Activated T-cell treated with anti-CD3 and anti-CD28 coated beads for 48 hours (primary cell): ENCODE results near the gene MICAL2.

Experiments used
- DNase-seq: peaks from one replicate; pipeline ENCODE4 v3.0.0-alpha.2; 2020; ENCODE audit warnings: low read depth

Gene MICAL2

DNA sequence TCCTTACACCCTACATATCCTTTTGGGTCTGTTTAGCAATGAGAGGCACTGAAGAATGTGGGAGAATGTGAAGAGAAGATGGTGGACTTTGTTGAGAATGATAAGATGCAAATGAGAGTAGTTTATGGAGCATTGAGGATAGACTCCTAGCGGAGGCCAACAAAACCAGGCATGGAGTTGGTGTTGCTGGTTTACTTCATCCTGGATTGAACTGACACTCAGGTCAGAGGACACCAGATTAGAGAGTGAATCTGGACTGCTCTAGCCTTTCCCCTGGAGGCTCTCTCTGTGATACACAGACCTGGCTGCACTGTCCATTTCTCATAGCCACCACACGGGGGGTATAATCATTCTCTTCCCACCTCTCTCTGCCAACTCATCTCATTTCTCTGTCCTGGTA lies 98.7 kb downstream of the MICAL2 start:
- DNase-seq = no peak

DNA sequence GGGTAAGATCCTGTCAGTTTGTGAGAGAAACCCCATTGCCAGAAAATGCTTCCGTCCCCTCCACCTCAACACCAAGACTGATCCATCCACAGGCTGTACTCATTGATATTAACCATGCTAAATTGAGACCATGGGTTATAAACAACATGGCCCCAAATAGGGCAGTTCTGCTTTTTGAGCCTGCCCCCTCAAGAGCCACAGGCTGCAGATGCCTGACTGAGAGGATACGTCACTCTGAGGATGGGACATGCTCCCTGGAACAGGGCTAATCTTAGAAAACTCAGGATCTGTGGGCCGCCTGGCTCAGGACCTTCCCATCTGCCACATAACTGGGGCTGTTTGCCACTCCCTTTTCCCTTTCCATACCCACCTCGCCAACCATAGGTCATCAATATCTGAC lies 99.8 kb downstream of the MICAL2 start:
- DNase-seq = no peak

- no peak for DNase-seq
These were observed 101.1 kb downstream of the MICAL2 start for GRCh38 chr11:12211331-12212065.

DNA sequence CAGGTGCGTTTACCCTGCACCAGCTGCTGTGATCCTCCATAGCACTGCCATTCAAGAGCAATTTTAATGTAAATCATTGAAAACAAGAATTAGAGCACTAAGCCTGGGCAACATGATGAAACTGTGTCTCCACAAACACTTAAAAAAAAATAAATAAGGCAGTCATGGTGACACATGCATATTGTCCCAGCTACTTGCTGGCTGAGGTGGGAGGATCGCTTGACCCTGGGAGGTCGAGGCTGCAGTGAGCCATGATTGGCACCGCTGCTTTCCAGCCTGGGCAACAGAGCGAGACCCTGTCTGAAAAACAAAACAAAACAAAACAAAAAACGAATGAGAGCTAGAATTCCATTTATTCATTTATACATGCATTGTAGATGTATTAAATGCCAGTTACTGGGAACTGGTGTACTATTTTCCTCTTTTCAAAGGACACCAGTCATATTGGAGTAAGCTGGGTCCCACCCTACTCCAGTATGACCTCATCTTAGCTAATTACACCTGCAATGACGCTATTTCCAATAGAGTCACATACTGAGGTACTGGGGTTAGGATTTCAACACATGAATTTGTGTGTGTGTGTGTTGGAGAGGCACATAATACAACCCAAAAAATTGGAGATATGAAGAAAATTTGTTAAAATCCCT lies 101.9 kb downstream of the MICAL2 start:
- no peak for DNase-seq

GRCh38 chr11:12212821-12213185 lies 102.4 kb downstream of the MICAL2 start:
- no peak for DNase-seq

- no peak for DNase-seq
These were observed 103.5 kb downstream of the MICAL2 start for GRCh38 chr11:12213883-12214282.

- DNase-seq = no peak
These were observed 104.4 kb downstream of the MICAL2 start for GRCh38 chr11:12214751-12215150.

DNA sequence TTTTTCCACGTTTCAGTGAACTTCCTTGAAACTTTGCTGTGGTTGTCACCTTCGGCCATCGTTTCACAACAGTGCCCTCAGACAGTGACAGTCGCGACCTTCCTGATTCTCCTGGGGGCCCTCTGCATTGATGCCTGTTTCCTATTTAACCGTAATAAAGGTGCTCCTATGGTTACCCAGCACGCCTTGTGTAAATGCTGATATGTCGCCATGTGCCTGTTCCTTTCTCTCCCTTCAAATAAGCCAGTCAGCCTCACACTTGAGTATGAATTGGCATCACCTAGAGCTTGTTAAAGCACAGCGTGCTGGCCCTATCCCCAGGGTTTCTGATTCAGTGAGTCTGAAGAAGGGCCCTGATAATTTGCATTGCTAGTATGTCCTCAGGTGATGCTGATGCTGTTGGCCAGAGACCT lies 104.8 kb downstream of the MICAL2 start:
- no peak for DNase-seq

DNA sequence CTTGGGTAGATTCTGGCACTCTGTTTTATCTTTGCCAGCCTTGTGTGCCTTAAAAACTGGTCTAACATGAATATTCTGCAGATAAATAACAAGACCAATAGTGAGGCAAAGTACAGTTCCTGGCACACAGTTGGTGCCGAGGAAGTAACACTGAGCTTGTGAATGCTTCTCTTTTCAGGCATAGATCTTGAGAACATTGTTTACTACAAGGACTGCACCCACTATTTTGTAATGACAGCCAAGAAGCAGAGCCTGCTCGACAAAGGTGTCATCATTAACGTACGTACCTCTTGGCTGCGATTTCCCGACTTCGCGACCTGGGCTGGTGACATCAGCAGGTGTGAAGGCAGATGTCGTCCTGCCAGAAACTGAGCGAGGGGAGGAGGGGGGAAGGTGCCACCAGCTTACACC lies 105.7 kb downstream of the MICAL2 start:
- DNase-seq = no peak

DNA sequence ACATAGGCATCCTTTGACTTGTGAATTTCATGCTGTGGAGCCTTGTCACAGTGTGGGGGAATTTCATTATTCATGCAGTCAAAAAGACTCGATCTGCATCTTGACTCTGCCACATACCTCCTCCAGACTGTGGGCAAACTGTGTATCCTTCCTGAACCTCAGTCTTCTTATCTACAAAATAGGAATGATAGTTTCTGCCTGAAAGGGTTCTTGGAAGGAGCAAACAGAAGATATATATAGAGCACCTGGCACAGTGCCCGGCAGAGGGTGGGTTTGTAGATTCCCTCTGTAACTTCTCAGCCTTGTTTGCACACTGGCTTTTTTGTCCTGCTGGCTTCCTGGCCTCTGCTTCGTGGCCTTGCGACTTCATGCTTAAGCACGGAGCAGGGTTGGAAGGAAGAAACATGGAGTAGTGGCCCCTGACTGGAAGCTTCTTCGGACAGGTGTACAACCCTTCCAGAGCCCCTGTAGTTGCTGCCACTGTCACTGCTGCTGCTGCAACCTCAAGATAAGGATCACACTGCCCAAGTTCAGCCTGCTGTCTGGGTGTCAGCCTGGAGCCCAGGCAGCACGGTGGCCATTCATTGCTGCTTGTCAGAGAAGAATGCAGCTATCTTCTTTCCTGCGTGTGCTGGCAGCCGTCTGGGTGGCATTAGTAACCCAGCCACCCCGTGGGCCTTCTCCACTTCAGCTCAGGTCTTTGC lies 106.4 kb downstream of the MICAL2 start:
- DNase-seq = no peak

- no peak for DNase-seq
These were observed 107.5 kb downstream of the MICAL2 start for GRCh38 chr11:12217879-12218278.

DNA sequence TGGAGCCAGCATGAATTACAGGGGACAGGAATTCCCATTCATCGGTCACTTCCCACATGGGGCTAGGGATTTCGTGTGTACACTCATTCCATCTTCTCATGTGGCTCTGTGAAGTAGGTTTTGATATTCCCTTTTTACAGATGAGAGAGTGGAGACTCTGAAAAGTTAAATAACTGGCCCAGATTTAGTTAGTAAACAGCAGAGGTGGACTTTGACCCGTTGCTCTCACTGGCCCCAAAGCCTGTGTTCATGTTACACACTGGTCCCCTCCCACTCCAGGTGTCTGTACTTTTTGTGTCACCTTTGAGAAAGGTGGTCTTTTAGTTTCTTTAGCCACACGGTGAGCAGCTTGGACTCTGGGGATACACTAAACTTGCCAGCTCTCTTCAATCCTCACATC lies 108.5 kb downstream of the MICAL2 start:
- no peak for DNase-seq

DNA sequence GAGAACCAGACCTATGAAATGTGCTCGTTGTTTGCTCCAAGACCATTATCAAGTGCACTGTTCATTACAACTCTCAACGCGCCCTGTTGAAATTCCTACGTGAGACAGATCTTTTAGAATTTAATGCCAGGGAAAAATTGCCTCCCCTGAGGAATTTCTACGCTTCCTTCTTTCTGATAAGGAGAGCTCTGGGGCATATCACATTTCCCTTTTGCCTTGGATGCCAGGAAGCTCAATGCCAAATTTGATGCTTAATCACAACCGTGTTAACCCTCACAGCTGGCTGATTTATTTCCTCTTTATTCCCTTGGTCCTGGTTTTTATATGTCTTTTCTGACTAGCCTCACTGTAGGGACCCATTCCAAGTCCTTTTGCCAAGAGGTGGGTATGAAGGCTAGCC lies 109.4 kb downstream of the MICAL2 start:
- no peak for DNase-seq

DNA sequence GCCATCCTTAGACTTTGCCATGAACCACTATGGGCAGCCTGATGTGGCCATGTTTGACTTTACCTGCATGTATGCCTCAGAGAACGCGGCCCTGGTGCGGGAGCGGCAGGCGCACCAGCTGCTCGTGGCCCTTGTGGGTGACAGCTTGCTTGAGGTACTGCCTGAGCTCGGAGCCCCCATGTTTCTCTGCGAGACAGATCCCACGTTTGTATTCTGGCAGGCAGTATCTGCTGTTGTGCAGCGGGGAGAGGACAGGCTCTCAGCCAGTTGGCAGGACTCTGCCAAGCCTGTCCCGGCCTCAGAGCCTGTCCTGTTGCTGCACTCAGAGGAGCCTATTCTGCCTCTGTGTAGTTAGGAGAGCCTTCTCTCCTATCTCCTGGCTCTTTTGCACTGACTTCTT lies 109.9 kb downstream of the MICAL2 start:
- no peak for DNase-seq

GRCh38 chr11:12221051-12221535 lies 110.7 kb downstream of the MICAL2 start:
- no peak for DNase-seq

DNA sequence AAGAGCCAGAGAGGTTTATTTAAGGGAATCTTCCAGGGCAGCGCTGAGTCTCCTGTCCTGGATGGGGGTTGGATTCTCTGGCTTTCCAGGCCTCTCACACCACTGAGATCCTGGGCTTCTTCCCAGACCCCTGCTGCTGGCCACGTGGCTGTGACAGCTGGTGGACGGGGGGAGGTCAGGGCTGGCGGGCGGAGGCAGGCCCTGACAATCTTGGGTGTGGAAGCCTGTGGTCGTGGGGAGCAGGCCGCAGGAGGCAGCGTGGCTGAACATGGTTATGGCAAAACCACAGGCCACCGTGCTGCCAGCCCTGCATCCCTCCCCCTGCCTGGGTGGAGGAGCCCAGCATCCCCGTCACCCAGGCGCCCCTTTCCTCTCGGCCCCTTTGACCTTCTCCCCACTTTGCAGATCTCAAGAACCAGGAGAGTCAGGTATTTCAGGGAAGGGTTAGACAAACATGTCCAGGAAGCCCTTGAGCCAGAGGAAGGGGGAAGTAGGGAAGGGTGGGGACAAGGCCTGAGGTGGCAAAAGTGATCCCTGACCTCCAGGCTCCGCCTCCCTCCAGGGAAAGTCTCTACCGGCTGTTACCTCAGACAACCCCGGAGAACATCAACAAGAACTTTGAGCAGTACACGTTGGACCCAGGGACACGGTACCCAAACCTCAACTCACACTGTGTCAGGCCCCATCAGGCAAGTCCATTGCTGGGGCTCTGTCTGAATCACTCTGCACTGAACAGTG lies 111.8 kb downstream of the MICAL2 start:
- DNase-seq = no peak

GRCh38 chr11:12223771-12224536 lies 113.6 kb downstream of the MICAL2 start:
- DNase-seq = no peak

DNA sequence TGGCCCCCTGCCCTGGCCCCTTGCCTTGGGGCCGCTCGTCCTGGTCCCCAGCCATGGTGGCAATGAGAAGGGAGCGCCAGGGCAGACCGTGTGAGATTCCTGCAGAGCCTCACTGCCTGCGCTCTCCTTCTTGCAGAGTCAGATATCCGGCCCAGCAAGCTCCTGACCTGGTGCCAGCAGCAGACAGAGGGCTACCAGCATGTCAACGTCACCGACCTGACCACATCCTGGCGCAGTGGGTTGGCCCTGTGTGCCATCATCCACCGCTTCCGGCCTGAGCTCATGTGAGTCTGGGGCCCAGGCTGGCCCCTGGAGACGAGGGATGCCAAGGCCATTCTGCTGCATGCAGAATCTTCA lies 114.1 kb downstream of the MICAL2 start:
- peak; percentile 85 for DNase-seq

DNA sequence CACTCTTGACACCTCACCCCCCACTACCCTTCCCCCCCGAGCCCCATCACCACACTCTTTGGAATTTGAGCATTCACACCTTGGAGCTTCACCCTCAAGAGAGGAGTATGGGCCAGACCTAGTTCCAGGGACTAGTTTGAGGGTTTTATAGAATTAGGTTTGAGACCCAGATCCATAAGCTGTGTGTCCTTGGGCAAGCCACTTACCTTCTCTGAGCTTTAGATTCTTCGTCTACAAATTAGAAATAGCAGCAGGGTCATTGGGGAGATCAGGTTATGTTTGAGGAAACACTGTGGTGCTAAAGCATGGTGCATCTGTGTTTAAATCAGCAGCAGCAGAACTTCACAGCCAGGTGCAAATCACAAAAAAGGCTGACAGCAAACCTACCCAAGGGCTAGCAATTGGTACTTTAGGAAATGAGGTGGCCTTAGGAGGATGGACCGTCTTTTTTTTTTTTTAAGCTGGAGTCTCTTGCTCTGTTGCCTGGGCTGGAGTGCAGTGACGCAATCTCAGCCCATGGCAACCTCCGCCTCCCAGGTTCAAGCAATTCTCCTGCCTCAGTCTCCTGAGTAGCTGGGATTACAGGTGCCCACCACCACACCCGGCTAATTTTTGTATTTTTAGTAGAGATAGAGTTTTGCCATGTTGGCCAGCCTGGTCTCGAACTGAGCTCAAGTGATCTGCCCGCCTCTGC lies 114.8 kb downstream of the MICAL2 start:
- DNase-seq = no peak

DNA sequence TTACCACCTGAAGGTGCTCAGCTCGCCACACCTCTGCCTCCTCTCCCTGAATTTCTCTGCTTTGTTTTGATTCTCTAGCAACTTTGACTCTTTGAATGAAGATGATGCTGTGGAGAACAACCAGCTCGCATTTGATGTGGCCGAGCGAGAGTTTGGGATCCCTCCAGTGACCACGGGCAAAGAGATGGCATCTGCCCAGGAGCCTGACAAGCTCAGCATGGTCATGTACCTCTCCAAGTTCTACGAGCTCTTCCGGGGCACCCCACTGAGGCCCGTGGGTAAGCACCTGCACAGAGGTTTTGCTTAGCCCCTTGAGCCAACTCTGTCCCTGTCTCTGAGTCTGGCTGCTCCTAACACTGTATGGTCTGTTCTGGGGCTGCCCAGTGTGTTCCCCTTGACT lies 115.7 kb downstream of the MICAL2 start:
- no peak for DNase-seq
